NT2/D1 (cell line): Measurements from ENCODE around the gene NPC2.

Source experiments
- SUZ12 ChIP-seq: IDR thresholded peaks from 2 replicates; pipeline ENCODE4 v1.6.1; 2011; ENCODE audit not compliant: insufficient read length, insufficient read depth; ENCODE audit errors: extremely low read depth
- ZNF274 ChIP-seq: IDR thresholded peaks from 2 replicates; pipeline ENCODE4 v1.6.1; 2011; ENCODE audit warnings: mild to moderate bottlenecking, low read depth, low read length

GRCh38 chr14:74519316-74520074, 26.4 kb upstream of the NPC2 start:
- TF ChIP-seq ZNF274 (no peak), SUZ12 (no peak)
